Upper lobe of right lung (tissue), 1 donor: ENCODE data around the gene MAPK8IP2. TPM values are rescaled to one million over a fixed set of nuclear protein-coding genes. Genes with fewer than 3 reads are reported as not detected.

Source experiments
- ATAC-seq: fragments of 200-7000 bp; cut with Tn5 transposase; one replicate; pipeline ENCODE4 v1.9.1; 2020; ENCODE audit warnings: mild to moderate bottlenecking, moderate library complexity
- DNase-seq: peaks from one replicate; pipeline ENCODE4 v3.0.0-alpha.2; 2020
- H3K27ac ChIP-seq: fragments of 200-600 bp; one replicate; pipeline ENCODE4 v1.8.0; 2022
- H3K27me3 ChIP-seq: fragments of 200-600 bp; one replicate; pipeline ENCODE4 v1.8.0; 2022; ENCODE audit warnings: mild to moderate bottlenecking
- H3K36me3 ChIP-seq: fragments of 200-600 bp; one replicate; pipeline ENCODE4 v1.8.0; 2022
- H3K4me1 ChIP-seq: fragments of 200-600 bp; one replicate; pipeline ENCODE4 v1.8.0; 2022
- H3K4me3 ChIP-seq: fragments of 200-600 bp; one replicate; pipeline ENCODE4 v1.8.0; 2022; ENCODE audit warnings: mild to moderate bottlenecking
- H3K9me3 ChIP-seq: fragments of 200-600 bp; one replicate; pipeline ENCODE4 v1.8.0; 2022
- CTCF ChIP-seq: fragments of 200-600 bp; IDR thresholded peaks from one replicate; pipeline ENCODE4 v1.8.0; 2022; ENCODE audit warnings: antibody characterized with exemption
- intact Hi-C: fragments of 100-400 bp; cut with DNase I; formaldehyde crosslinking; loops from one replicate; pipeline ENCODE4 v1.11.0; 2022
- long read RNA-seq: library from polyadenylated mRNA; unstranded; transcript quantifications from one replicate; pipeline ENCODE4 v2.0.0, GENCODE V29; 2021
- total RNA-seq: library from RNA; stranded (reverse); fragmentation: NEBNext Ultra II Directional; extraction: Animal tissue kit (Norgen Biotek cat#: 25700); gene quantifications from one replicate; pipeline ENCODE4 v1.2.1, GENCODE V29; 2021
- donor health status: DM: no; HTN: yes; CAD: no; lungs with severe emphysema.

Gene MAPK8IP2
- 2.6 TPM for total RNA-seq
- long read RNA-seq, partial matches to known transcripts = 8 of 14 reads
- long read RNA-seq, other reads (novel, unspliced or antisense) = 2 of 14 reads

GRCh38 chr22:50600538-50600937, at the start of gene MAPK8IP2:
Gene MAPK8IP2 (plus strand): TSS chr22:50600793. CDS start chr22:50600819, 26 bp downstream.
- DNase-seq (no peak), ATAC-seq (peak; percentile 52)
- Histone ChIP-seq H3K27ac (no peak within 1 kb of the TSS), H3K27me3 (peaks cover 55% of the 10 kb centered on the region), H3K4me3 (peak within 1 kb of the TSS; percentile 37), H3K9me3 (no peaks in the 10 kb centered on the region), H3K36me3 (no peaks in the 10 kb centered on the region), H3K4me1 (no peaks in the 10 kb centered on the region)
- TF ChIP-seq CTCF = no peak
- intact Hi-C loops = no loop called here

- peak; percentile 58 for DNase-seq
- no peaks in the 10 kb centered on the region for H3K36me3 ChIP-seq
- no peaks in the 10 kb centered on the region for H3K9me3 ChIP-seq
- no peak for TF ChIP-seq CTCF
- H3K27me3 ChIP-seq = peaks cover 23% of the 10 kb centered on the region
- intact Hi-C loops = no loop called here
- H3K4me3 ChIP-seq = no peak overlapping the region
- ATAC-seq = no peak
- H3K27ac ChIP-seq = no peak overlapping the region
- H3K4me1 ChIP-seq = peaks cover 11% of the 10 kb centered on the region
Measured at GRCh38 chr22:50551160-50551752, 49.3 kb upstream of the MAPK8IP2 start.

- intact Hi-C loops = no loop called here
Measured at GRCh38 chr22:50553310-50553709, 47.3 kb upstream of the MAPK8IP2 start.

GRCh38 chr22:50556703-50557102, 43.9 kb upstream of the MAPK8IP2 start:
- DNase-seq = no peak
- Histone ChIP-seq H3K27ac (no peak overlapping the region), H3K9me3 (no peaks in the 10 kb centered on the region), H3K27me3 (no peaks in the 10 kb centered on the region), H3K4me3 (no peak overlapping the region), H3K4me1 (no peaks in the 10 kb centered on the region), H3K36me3 (no peaks in the 10 kb centered on the region)
- TF ChIP-seq CTCF = no peak
- no peak for ATAC-seq
- intact Hi-C loops = no loop called here

More at GRCh38 chr22:50553310-50553709, 47.3 kb upstream of the MAPK8IP2 start:
- ATAC-seq (no peak), DNase-seq (no peak)
- Histone ChIP-seq H3K4me3 (no peak overlapping the region), H3K4me1 (peaks cover 8% of the 10 kb centered on the region), H3K36me3 (no peaks in the 10 kb centered on the region), H3K27ac (no peak overlapping the region), H3K9me3 (no peaks in the 10 kb centered on the region), H3K27me3 (peaks cover 10% of the 10 kb centered on the region)
- no peak for TF ChIP-seq CTCF

- H3K9me3 ChIP-seq = no peaks in the 10 kb centered on the region
- H3K27me3 ChIP-seq = no peaks in the 10 kb centered on the region
- intact Hi-C loops = no loop called here
- peaks cover 10% of the 10 kb centered on the region for H3K4me1 ChIP-seq
- no peak overlapping the region for H3K4me3 ChIP-seq
- ATAC-seq = no peak
- H3K36me3 ChIP-seq = no peaks in the 10 kb centered on the region
- no peak for TF ChIP-seq CTCF
- DNase-seq = no peak
- H3K27ac ChIP-seq = no peak overlapping the region
Measured at GRCh38 chr22:50560034-50560433, 40.6 kb upstream of the MAPK8IP2 start.
